IPS-11a (cell line): ENCODE measurements around the gene KLF13.

Experiments
- H3K4me3 ChIP-seq: one replicate; pipeline ENCODE4 v1.5.1; 2013; ENCODE audit warnings: low read depth, low read length, control low read depth

KLF13 gene

GRCh38 chr15:31397851-31398661 lies 71.4 kb downstream of the KLF13 start:
- H3K4me3 ChIP-seq: no peak overlapping the region

- no peak overlapping the region for H3K4me3 ChIP-seq
These were observed 72.2 kb downstream of the KLF13 start for GRCh38 chr15:31398677-31399301.

- no peak overlapping the region for H3K4me3 ChIP-seq
These were observed 73.0 kb downstream of the KLF13 start for GRCh38 chr15:31399544-31400171.

GRCh38 chr15:31400222-31400927 lies 73.7 kb downstream of the KLF13 start:
- H3K4me3 ChIP-seq: no peak overlapping the region

- H3K4me3 ChIP-seq: no peak overlapping the region
These were observed 74.6 kb downstream of the KLF13 start for GRCh38 chr15:31401282-31401681.

GRCh38 chr15:31402003-31402402 lies 75.4 kb downstream of the KLF13 start:
- H3K4me3 ChIP-seq: no peak overlapping the region

- no peak overlapping the region for H3K4me3 ChIP-seq
These were observed 75.9 kb downstream of the KLF13 start for GRCh38 chr15:31402511-31403056.

GRCh38 chr15:31403096-31403495 lies 76.5 kb downstream of the KLF13 start:
- H3K4me3 ChIP-seq: no peak overlapping the region

- no peak overlapping the region for H3K4me3 ChIP-seq
These were observed 77.0 kb downstream of the KLF13 start for GRCh38 chr15:31403606-31404005.

GRCh38 chr15:31404345-31404744 lies 77.7 kb downstream of the KLF13 start:
- H3K4me3 ChIP-seq: no peak overlapping the region

GRCh38 chr15:31405200-31405920 lies 78.7 kb downstream of the KLF13 start:
- no peak overlapping the region for H3K4me3 ChIP-seq

- no peak overlapping the region for H3K4me3 ChIP-seq
These were observed 80.7 kb downstream of the KLF13 start for GRCh38 chr15:31407376-31407775.

- H3K4me3 ChIP-seq: no peak overlapping the region
These were observed 81.2 kb downstream of the KLF13 start for GRCh38 chr15:31407851-31408250.

- no peak overlapping the region for H3K4me3 ChIP-seq
These were observed 82.1 kb downstream of the KLF13 start for GRCh38 chr15:31408724-31409123.

- no peak overlapping the region for H3K4me3 ChIP-seq
These were observed 82.5 kb downstream of the KLF13 start for GRCh38 chr15:31409171-31409570.

- H3K4me3 ChIP-seq: no peak overlapping the region
These were observed 86.2 kb downstream of the KLF13 start for GRCh38 chr15:31412824-31413223.

- H3K4me3 ChIP-seq: no peak overlapping the region
These were observed 88.6 kb downstream of the KLF13 start for GRCh38 chr15:31415201-31415600.

GRCh38 chr15:31419820-31420219 lies 93.2 kb downstream of the KLF13 start:
- H3K4me3 ChIP-seq: no peak overlapping the region

- no peak overlapping the region for H3K4me3 ChIP-seq
These were observed 100.8 kb downstream of the KLF13 start for GRCh38 chr15:31427411-31427810.
